Muscle of back (tissue), 11 donors: Measurements from ENCODE around the gene KCNMA1. TPM values are rescaled to one million over a fixed set of nuclear protein-coding genes. Genes with fewer than 3 reads are reported as not detected.

Experiments
- DNase-seq, 3 donors: peaks; one replicate each; pipeline versions ENCODE4 v3.0.0 to v3.0.0-alpha.2; 2013
- polyA plus RNA-seq, 10 donors: library from polyadenylated mRNA; unstranded; fragments of 120-200 nt; gene quantifications; one replicate each; pipeline ENCODE4 v1.2.1, GENCODE V29; 2013; ENCODE audit not compliant: insufficient read length in 10 of 10

Gene KCNMA1
- polyA plus RNA-seq, 10 donors = 13.8 to 20.5 (median 16.2) TPM

DNA sequence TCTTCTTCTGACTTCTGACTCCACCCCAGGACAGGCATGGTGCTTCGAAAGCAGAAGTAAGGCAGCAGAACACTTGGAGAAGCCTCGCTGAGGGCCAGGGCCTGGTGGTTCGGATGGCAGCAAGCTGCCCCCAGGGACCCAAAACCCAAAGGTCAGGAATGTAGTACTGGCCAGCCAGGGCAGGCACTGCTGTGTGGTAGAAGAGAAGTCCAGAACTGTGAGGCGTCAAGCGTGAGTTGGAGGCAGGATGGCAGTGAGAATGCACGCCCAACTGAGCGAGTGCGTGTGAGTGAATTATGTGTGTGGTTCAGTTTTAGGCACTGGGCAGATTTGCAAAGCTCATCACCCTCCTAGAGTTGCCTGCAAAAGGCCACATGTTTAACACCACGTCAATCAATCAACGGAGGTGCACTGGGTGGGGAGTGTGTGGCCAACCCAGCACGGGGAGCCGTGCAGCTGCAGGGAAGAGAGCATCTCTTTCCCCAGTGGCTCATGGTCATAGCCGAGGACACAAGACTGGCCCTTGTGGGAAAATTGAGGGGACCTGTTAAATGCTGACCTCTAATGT is 144.3 kb downstream of the KCNMA1 start:
- no peak for DNase-seq

DNA sequence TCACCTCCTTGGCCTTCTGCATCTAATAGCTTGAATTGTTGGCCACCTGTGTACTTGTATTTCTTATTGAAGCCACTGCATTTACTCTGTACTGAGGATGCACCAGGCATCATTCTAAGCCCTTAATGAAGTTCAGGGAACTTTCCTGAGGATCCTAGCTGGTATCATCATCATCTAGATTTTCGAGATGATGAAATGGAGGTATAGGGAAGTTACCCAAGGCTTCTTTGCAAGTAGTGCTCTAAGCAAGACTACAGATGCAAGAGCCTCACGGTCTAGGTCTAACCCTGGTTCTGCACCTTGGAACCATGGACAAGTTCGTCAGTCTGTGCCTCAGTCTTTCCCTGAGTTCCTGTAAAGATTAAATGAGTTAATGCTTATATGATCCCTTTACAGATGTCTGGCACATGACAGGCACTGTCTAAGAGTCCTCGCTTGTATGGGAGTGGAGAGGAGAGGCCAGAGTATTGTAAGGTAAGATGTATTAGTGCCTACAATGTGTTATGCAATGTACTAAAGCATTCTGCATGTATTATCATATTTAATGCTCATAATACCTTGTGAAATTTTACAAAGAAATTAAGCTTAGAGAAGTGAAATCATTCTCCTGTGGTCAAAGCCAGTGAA is 145.1 kb downstream of the KCNMA1 start:
- DNase-seq = no peak

DNA sequence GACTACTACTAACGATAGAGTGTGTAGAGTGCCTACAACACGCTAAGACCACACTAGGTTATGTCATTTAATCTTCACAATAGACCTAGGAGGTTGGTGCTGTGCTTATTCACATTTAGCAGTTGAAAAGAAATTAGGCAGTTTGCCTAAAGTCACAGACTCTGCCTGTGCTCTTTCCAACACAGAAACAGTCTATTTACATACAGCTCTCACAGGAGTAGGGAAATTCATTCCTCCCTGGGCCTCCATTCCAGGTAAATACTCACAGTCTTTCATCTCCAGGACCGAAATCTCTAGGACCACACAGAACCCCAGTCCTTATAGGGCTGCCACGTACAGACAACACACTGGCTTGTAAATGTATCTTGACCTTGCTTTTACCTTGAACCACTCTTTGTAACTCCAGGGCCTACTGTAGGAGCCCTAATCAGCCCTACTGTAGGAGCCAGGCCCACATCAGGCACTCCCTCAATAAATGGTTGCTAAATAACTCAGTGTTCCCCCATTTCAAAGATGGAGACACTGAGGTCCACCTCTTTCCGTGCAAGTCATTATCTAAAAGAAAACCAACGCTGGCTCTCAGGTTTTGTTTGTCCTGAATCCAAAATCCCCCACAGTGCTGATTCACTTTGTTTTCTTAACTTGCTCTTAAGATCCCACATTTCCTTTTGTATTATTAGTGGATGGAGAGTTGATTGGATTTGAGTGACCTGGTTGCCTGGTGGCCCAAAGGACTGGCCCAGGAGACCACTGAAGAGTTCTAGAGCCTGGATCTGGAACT is 146.9 kb downstream of the KCNMA1 start:
- no peak for DNase-seq

DNA sequence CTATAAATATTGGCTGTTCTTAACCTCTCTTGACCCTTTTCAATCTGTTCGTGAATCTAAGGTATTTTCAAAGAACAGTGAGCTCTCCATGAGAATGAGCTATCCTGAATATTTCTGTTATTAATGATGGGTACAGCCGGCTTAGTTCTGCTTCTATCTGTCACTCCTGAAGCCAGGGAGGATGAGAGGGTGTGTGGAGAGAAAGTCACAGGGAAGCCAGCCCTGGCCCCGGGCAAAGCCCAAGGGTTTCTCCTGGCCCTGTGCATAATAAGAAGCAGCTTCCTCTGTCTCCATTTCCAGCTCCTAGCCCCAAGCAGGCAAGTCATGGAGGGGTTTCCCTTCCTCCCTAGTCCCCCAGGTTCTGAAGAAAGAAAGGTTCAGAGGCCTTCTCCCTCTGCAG is 151.1 kb downstream of the KCNMA1 start:
- DNase-seq = no peak

DNA sequence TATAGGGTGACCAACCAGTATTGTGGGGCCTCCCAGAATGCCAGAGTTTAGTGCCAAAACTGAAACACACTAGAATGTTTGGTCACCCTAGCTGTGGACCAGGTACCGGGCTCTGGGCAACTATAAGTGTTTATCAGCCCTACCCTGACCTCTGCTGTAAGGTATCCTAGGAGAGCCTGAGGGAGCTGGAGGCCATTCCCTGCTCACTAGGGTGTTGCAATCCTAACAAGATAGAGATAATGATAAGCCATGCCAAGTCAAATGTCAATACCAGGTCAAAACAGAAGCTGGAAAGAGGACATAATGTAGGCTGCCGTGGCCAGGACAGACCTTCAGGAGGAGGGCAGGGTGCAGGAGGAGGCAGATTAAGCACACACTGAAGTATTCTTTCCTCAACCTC is 151.8 kb downstream of the KCNMA1 start:
- no peak for DNase-seq

DNA sequence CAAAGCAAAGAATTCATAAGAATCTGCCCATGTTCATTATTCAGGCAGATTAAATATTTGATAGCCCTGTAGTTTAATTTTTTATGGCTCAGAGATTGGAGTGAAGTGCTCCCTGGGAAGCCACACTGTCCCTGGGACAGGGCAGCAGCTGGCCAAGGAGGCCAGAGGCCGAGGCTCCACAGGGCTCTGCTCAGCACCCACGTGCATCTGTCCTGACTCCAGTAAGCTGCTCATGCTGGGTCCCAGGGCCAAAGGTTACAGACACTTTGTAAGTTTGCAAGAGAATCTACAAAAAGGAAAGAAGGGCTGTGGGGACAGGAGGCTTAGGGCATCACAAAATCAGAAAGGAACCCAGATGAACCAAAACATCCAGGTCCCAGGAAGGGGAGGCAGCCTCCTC is 155.5 kb downstream of the KCNMA1 start:
- no peak for DNase-seq

DNA sequence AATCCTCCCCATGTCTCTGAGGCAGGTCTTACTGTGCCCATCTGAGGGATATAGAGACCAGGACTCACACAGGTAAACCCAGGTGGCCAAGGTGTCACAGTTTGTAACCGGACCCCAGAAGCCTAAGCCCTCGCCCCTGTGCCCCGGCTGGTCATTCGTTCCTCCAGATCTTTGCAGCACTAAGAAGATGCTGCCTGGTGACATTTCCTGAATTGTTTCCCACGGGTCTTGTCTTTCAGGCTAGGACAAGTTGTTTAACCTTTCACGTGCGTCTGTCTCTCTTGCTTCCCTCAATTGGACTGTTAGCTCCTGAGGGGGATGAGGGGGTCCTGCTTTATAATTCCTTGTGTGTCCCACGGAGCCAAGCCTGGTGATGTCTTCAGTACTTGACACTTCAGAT is 158.0 kb downstream of the KCNMA1 start:
- DNase-seq = no peak

DNA sequence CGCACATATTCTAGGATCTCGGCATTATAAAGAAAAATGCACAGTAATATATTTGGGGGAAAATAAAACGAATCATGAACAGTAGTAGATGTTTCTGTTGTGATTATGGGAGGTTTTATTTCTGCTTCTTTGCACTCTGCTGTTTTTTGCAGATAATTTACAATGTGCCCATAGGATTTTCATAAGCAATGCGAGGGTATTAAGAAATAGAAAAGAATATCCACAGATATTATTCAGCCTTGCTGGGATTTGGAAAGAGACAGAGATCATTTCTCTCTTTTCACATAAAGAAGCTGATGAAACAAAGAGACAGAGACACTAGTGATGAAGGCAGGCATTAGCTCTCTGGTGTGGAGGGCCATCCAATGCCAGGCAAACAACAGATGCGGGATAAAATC is 158.6 kb downstream of the KCNMA1 start:
- DNase-seq = no peak

DNA sequence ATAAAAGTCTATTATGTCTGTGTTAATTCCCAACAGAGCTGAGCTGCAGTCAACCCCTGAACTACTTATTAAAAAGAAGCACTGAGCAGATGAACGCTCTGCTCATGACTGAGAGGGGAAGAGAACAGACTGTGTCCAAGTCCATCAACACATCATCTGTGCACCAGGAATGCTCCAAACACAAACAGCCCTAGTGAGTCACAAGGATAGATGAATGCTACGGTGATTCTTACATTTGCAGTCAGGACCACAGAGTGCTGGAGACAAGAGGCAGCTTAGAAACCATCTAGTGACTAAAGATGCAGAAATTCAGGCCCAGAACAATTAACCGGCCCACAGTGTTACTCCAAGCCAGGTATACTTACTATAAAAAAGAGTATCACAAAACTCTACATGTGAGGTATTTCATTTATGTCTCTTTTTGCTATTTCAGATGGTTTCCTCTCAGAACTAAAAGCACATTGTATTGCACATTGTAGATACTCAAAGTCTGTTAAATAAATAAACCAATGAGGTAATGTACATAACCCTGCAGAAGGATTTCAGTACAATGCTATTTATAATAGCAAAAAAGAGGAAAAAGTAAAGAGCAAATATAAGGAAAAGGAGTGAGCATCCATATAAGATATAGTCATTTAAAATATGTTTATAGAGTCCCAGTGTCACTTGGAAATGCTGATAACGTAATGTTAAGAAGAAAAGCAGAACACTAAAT is 159.2 kb downstream of the KCNMA1 start:
- peak in 1 of 3 donors; percentile 85 for DNase-seq

DNA sequence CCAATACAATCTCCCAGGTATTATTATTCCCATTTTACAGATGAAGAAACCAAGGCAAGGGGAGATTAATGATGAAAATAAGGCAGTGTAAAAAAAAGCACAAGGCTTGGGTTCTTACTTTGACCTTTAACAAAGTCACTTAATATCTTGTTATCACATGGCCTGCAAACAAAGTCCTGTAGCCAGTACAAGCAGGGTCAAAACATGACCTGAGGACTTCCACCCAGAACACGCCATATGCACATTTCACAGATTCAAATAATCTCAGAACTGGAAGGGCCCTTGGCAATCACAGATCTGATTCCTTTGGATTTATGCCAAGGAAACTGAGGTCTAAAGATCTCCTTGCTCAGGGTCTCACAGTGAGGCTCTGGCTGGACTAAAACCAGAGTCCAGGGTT is 162.1 kb downstream of the KCNMA1 start:
- DNase-seq = no peak

DNA sequence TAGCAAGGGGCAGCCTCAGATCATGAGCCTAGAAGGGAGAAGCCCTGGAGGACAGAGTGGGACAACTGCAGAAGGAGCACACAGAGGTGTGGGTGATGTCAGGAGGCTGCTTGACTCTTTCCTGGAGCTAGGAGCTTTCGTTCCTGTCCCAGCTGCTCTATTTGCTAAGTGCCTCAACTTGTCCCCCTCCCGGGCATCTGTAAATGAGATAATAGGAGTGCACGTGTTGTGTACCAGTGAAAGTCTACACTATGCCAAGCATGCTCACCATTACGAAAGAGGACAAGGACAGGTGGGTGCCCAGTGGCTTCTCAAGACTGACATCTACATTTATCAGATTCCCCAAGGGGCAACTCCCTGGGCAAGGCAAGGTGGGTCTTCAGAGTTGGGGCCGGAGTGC is 162.7 kb downstream of the KCNMA1 start:
- no peak for DNase-seq

DNA sequence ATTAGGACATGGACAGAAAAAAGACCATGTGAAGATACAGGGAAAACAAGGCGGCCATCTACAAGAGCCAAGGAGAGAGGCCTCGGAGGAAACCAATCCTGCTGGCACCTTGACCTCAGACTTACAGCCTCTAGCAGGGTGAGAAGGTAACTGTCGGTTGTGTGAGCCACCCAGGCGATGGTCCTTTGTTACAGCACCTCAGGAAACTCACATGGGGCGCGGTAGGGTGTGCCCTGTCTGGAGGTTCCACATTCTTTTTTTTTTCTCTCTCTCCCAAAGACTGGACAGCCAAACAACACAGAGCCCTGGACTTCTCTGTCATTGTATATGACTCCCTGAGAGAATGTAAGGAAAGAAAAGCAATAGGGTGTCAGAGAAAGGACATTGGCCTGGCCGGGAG is 163.2 kb downstream of the KCNMA1 start:
- DNase-seq = no peak

DNA sequence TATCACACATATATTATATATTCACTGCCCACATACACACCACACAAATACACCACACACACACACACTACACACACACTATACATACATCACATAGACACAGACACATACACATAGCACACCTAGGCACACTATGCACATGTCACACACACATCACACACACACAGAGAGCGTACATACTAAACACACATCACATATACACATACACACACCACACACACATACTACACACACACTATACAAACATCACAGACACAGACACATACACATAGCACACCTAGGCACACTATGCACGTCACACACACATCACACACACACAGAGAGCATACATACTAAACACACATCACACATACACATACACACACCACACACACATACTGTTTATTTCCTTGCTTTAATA is 165.5 kb downstream of the KCNMA1 start:
- no peak for DNase-seq

DNA sequence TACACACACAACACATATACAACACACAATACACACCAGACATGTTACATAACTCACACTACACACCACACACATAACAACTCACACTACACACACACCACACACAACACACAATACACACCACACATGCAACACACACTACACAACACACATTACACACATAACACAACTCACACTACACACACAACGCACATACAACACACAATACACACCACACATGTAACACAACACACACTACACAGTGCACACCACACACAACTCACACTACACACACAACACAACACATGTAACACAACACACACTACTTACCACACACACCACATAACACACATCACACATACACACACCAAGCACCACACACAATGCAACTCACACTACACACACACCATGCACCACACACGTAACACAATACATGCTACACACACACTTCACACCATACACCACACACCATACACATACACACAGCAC is 166.5 kb downstream of the KCNMA1 start:
- DNase-seq = no peak

DNA sequence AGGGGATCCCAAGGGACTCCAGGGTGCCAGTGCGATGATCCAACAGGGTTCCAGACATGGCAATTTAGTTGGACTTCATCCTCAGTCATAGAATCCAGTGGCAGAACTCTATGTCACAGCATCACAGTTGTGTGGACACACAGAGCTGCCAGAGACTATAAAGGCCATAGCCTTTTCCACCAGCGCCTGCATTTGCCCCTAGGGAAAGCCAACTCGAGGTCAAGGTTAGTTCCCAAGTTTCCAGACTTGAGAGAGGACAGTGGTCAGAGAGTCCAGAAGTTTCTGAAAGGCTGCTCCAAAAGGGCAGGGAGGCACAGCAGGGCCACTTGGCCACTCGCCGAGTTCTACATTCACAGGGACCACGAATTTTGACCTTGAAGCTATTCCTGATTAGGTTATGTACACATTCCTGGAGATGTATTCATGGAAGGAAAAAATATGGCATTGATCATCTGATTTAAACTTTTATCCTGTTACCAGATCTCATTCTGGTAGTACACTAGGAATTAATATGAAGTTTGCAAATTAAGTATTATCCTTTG is 170.1 kb downstream of the KCNMA1 start:
- no peak for DNase-seq

DNA sequence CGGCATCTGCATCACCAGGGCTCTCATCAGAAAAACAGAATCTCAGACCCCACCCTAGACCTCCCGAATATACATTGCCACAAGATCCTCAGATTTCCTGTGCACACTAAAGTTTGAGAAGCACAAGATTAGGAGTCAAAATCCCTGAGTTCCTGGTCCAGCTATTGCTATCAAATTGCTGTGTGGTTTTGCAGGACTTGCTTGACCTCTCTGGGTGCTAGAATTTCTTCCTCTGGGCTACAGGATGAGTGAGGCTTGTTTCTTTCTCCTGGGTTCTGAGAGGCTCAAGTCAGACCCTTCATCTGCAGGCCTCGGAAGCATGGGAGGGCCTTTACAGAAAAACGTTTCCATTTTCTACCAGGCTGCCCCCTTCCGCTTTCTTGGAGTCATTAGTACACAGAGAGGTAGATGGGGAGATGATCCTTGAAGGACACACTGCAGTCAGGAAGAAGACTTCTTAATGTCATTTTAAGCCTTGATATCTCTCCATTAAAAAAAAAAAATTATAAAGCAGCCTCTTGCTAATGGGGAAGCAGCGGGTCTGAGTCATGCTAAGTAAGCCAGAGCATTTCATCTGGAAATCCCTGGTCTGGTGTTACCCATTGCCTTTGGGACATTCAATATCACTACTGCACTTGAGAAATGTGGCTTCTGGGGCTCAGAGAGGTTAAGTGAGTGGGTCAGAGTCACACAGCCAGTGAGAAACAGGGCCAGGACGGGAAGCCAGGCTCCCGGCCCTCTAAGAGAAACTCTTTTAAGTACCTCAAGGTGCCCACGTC is 173.5 kb downstream of the KCNMA1 start:
- no peak for DNase-seq

DNA sequence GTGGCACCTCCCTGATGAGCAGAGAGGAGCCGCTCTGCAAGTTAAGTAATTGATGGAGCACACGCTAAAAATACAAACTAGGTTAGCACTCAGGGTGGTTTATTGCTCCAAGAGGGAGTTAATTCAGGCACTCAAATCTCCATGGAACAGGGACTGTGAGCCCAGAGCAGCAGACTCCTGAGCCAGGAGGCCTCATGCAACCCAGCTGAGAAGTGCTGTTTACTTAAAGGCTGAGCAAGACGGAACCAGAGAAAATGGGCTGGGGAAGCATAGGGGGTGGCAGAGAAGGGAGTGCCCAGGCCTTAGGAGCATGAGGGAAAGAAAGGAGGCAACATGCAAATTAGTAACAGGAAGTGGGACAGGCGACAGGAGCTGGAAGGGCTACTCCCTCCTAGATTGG is 174.1 kb downstream of the KCNMA1 start:
- DNase-seq = no peak

DNA sequence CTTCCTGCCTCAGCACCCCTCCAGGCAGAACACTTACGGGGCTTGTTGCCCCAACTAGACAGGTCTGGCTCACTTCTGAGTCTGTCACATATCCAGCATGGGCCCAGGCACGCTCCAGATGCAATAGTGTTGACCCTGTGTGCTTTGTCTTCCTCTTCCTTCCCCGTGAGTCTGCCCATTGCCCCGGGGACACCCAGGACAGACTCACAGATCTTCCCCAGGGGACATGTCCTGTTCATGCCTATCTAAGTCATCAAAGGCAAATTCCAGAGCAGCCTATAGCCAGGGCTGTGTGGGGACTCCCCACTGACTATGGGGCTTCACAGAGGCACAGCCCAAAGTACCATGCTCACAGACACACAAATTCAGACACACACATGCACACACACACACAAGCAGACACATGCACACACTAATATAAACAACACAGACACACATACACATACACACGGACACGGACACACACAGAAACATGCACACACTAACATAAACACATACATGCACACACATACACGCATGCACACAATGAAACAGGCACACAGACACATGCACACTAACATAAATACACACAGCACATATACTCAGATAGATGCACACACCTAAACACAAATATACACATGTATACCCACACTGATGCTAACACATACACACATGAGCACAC is 175.8 kb downstream of the KCNMA1 start:
- no peak for DNase-seq

DNA sequence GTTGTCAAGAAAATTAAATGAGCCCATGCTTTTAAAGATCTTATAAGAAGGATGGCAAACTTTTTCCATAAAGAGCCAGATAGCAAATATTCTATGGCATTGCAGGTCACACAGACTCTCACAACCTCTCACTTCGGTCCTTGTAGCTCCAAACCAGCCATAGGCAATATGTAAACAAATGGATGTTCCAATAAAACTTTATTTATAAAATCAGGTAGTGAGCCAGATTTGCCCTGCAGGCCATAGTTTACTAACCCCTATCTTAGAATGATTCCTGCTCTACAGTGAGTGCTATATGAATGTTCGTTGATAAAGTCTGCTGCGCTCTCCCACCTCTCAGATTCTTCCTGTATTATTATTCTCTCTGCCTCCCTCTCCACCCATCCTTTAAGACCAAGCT is 177.7 kb downstream of the KCNMA1 start:
- DNase-seq = no peak

DNA sequence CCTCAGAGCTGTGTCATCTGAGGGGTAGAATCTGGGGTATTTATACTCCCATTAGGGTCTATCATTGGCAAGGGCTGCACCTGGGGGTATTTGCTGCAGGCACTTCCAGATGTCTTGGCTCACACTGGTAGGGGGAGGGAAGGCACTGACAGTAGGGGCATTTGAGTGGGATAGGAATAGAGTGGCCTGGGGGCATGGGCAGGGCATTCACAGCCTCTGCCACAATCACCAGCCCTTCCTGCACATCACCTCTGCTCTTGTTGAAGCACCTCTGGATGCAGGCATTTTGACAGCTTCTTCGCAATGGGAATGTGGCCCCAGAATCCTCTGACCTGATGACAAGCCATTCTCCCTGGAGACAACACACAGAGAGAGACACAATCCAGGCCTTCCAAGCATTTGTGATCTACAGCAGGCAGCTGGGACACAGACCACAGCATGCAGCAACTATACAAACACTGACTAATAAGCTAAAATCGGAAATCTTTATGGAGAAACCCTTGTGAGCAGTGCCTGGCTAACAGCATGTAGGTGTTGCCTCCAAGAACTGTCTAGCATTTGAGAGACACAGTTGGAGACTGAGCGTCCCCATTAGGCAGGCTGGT is 178.5 kb downstream of the KCNMA1 start:
- DNase-seq = peak in 1 of 3 donors; percentile 29
